Cardiac muscle cell (in vitro differentiated cells and primary cell): ENCODE measurements around the gene ELOVL5. TPM values are rescaled to one million over a fixed set of nuclear protein-coding genes. Genes with fewer than 3 reads are reported as not detected.

Source experiments
- DNase-seq, 2 donors: peaks; one replicate each; pipeline versions ENCODE4 v3.0.0 to v3.0.0-alpha.2; 2010 to 2017; ENCODE audit warnings: low read depth in 1 of 2, low spot score in 1 of 2
- H3K27ac ChIP-seq: fragments of 200-600 bp; sonication (generic); 2 replicates; pipeline ENCODE4 v1.5.1; 2016
- H3K27me3 ChIP-seq: fragments of 200-600 bp; sonication (generic); 2 replicates; pipeline ENCODE4 v1.6.0; 2016; ENCODE audit warnings: control low read depth
- H3K36me3 ChIP-seq: fragments of 200-600 bp; sonication (generic); 2 replicates; pipeline ENCODE4 v1.5.1; 2016; ENCODE audit warnings: control low read depth
- H3K4me1 ChIP-seq: fragments of 200-600 bp; sonication (generic); 2 replicates; pipeline ENCODE4 v1.8.1; 2017; ENCODE audit warnings: low read depth, mild to moderate bottlenecking, mixed run types
- H3K4me3 ChIP-seq: fragments of 200-600 bp; sonication (generic); 2 replicates; pipeline ENCODE4 v1.5.1; 2016; ENCODE audit warnings: mild to moderate bottlenecking
- H3K9me3 ChIP-seq: fragments of 200-600 bp; sonication (generic); 2 replicates; pipeline ENCODE4 v1.5.1; 2017; ENCODE audit warnings: low read depth, mild to moderate bottlenecking, control low read depth
- polyA plus RNA-seq: library from polyadenylated mRNA; unstranded; fragments of >200 nt; fragmentation: Nextera tagmentation; extraction: Ambion mirVana; gene quantifications from 2 replicates; pipeline ENCODE4 v1.2.1, GENCODE V29; 2016
- total RNA-seq: library from RNA; depleted of rRNA; stranded (reverse); fragments of >200 nt; gene quantifications from 2 replicates; pipeline ENCODE4 v1.2.3, GENCODE V29; 2016
- TF ChIP-seq, protein P1 (sequence below): IDR thresholded peaks from 2 replicates; pipeline ENCODE4 v1.5.1; 2012; ENCODE audit warnings: low read depth, mild to moderate bottlenecking, low read length

ELOVL5 gene
- total and polyA plus RNA-seq, 2 experiments from 2014 or later, result 39.4 to 54.1 TPM

- peak overlapping the region; percentile 75 for H3K27ac ChIP-seq
- no peaks in the 10 kb centered on the region for H3K9me3 ChIP-seq
- no peak overlapping the region for H3K4me3 ChIP-seq
- peaks cover 13% of the 10 kb centered on the region for H3K4me1 ChIP-seq
- TF ChIP-seq, protein P1, sequence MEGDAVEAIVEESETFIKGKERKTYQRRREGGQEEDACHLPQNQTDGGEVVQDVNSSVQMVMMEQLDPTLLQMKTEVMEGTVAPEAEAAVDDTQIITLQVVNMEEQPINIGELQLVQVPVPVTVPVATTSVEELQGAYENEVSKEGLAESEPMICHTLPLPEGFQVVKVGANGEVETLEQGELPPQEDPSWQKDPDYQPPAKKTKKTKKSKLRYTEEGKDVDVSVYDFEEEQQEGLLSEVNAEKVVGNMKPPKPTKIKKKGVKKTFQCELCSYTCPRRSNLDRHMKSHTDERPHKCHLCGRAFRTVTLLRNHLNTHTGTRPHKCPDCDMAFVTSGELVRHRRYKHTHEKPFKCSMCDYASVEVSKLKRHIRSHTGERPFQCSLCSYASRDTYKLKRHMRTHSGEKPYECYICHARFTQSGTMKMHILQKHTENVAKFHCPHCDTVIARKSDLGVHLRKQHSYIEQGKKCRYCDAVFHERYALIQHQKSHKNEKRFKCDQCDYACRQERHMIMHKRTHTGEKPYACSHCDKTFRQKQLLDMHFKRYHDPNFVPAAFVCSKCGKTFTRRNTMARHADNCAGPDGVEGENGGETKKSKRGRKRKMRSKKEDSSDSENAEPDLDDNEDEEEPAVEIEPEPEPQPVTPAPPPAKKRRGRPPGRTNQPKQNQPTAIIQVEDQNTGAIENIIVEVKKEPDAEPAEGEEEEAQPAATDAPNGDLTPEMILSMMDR, result no peak
- no peaks in the 10 kb centered on the region for H3K27me3 ChIP-seq
- no peak for DNase-seq
- H3K36me3 ChIP-seq, result peaks cover 19% of the 10 kb centered on the region
Measured at GRCh38 chr6:53264337-53264736, 84.4 kb downstream of the ELOVL5 start.

- H3K27me3 ChIP-seq, result no peaks in the 10 kb centered on the region
- H3K9me3 ChIP-seq, result no peaks in the 10 kb centered on the region
- H3K36me3 ChIP-seq, result peaks cover 18% of the 10 kb centered on the region
- H3K27ac ChIP-seq, result peak overlapping the region; percentile 75
- TF ChIP-seq, protein P1, result no peak
- peak; percentile 18 to 32 for DNase-seq
- H3K4me3 ChIP-seq, result no peak overlapping the region
- peaks cover 13% of the 10 kb centered on the region for H3K4me1 ChIP-seq
Measured at GRCh38 chr6:53263917-53264316, 84.8 kb downstream of the ELOVL5 start.

DNA sequence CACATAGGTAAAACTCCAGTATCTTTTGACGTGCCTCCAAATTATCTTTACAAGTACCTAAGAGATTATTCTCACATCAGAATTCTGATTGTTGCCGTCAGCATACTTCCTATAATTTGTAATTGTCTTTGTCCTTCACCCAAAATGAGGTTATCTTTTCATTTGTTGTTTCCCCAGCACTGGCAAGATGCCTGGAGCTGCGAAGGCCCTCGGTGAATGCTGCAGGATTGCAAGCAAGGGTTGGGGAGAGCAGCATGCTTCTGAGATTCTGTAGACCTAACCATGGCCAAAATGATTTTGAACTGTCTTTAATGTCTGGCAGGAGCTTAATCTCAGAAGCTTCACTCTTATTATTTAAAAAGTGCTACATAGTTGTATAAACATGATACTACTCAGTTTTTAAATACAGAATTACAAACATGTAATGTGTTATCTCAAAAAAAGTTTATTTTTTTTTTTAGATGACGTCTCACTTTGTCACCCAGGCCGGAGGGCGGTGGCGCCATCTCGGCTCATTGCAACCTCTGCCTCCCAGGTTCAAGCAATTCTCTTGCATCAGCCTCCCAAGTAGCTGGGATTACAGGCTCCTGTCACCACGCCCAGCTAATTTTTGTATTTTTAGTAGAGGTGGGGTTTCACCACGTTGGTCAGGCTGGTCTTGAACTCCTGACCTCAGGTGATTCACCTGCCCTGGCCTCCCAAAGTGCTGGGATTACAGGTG is 88.7 kb downstream of the ELOVL5 start:
- peak in 1 of 2 donors; percentile 48 for DNase-seq
- TF ChIP-seq, protein P1, result no peak
- Histone ChIP-seq H3K9me3 (no peaks in the 10 kb centered on the region), H3K4me3 (no peak overlapping the region), H3K27ac (no peak overlapping the region), H3K27me3 (no peaks in the 10 kb centered on the region), H3K36me3 (peaks cover 2% of the 10 kb centered on the region), H3K4me1 (peaks cover 16% of the 10 kb centered on the region)

DNA sequence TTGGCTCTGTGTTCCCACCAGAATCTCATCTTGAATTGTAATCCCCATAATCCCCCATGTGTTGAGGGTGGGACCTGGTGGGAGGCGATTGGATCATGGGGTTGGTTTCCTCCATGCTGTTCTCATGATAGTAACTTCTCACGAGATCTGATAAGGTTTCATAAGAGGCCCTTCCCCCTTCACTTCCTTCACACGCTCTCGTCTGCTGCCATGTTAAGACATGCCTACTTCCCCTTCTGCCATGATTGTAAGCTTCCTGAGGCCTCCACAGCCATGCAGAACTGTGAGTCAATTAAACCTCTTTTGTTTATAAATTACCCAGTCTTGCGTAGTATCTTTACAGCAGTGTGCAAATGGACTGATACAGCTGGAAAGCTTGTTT is 90.0 kb downstream of the ELOVL5 start:
- no peak overlapping the region for H3K27ac ChIP-seq
- peaks cover 10% of the 10 kb centered on the region for H3K4me1 ChIP-seq
- no peaks in the 10 kb centered on the region for H3K9me3 ChIP-seq
- TF ChIP-seq, protein P1, result no peak
- no peak overlapping the region for H3K4me3 ChIP-seq
- H3K36me3 ChIP-seq, result peaks cover 2% of the 10 kb centered on the region
- no peaks in the 10 kb centered on the region for H3K27me3 ChIP-seq
- no peak for DNase-seq

DNA sequence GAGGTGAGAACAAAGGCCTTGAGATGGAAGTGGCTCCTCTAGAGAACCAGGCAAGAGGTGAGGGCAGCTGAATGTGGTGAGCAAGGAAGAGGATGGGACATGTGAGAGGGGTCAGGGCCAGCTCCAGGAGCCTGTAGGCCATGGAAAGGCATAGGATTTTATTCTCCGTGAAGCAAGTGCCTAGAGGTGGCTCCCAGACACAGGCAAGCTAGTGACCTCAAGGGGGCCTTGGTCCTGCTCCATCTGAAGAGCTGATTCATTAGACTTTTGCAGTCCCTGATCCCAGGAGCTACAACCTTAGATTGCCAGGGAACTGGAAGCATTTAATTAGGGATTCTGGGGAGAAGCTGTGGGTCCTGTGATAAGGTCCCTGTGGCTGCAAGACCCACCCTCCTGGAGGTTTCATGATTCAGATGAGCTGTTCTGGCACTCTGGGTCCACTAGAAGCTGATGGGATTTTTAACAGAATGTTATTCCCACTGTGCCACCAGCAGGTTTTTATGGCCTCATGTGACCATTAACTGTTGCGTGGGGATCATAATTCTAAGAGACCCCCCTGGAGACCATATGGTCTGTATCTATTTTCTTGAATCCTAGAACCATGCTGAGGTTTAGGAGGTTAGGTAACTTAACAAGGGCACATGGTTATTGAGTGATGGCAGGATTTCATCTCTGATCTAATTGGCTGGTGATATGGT is 90.5 kb downstream of the ELOVL5 start:
- no peak for DNase-seq
- no peaks in the 10 kb centered on the region for H3K9me3 ChIP-seq
- H3K27ac ChIP-seq, result no peak overlapping the region
- peaks cover 10% of the 10 kb centered on the region for H3K4me1 ChIP-seq
- no peaks in the 10 kb centered on the region for H3K27me3 ChIP-seq
- peaks cover 2% of the 10 kb centered on the region for H3K36me3 ChIP-seq
- H3K4me3 ChIP-seq, result no peak overlapping the region
- TF ChIP-seq, protein P1, result no peak
